ENCODE results near the gene C1S.

- TF ChIP-seq CTCF (IDR thresholded peaks at IDR 0.05), result no peak
- no peak for TF ChIP-seq POLR2A (IDR thresholded peaks at IDR 0.05)
Measured at GRCh38 chr12:7096979-7097378, 36.5 kb downstream of the C1S start.

All from stomach (tissue), 4 donors.